Inflammatory macrophage (primary cell): ENCODE results near the gene HTRA2.
"Not testable (repeated sequence)": the region's sequence is repeated elsewhere in the genome, so short reads cannot be mapped to it uniquely, and the experiment has no call there.

ENCODE experiments used
- DNase-seq, 2 donors: peaks; one replicate each; pipeline ENCODE4 v3.0.0-alpha.2; 2020 to 2022
- total RNA-seq, 18 experiments: gene quantifications; one replicate each; lab custom pipeline; 2026; ENCODE audit warnings: mixed read lengths in 6 of 18, inconsistent platforms in 2 of 18; lab: John Stamatoyannopoulos, UW

Gene HTRA2
- 4.1 to 25.6 (median 15.7) reads per million in 18 experiments for total RNA-seq

DNA sequence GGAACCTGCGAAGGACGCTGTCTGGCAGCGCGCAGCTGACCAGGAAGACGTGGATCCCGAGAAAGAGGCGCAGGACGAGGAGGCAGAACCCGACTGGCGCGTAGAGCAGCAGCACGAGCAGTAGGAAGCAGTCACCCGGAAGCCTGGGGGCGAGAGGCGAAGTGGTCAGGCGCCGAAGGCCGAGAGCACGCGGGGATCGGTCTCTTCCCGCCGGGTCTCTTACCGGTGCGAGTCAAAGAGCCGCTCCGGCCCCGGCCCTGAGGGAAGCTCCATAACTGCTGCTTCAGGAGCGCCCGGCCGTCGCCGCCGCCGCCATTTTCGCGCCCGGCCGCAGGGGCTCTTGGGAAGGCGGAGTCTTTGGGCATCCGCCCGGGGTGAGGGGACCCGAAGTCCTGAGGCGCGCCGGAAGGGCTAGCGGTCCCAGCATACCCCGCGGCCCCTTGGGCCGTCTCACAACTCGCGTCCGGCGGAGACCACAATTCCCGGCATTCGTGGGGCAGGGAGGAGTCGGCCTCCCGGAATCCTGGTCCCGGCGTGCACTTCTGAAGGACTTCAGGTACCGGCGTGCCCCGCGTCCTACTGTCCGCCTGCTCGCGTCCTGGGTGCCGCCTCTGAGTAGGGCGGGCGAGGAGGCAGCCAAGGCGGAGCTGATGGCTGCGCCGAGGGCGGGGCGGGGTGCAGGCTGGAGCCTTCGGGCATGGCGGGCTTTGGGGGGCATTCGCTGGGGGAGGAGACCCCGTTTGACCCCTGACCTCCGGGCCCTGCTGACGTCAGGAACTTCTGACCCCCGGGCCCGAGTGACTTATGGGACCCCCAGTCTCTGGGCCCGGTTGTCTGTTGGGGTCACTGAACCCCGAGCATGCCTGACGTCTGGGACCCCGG is at the start of gene HTRA2, which contains the start of gene AUP1:
TSS of gene HTRA2 (plus strand) at position 577 of the 882 bp plus-strand sequence. CDS start at position 651, 74 bp downstream.
TSS of gene AUP1 (minus strand) at position 350 of the 882 bp plus-strand sequence. CDS start at position 273, 77 bp downstream.
- DNase-seq: peak; percentile 100

DNA sequence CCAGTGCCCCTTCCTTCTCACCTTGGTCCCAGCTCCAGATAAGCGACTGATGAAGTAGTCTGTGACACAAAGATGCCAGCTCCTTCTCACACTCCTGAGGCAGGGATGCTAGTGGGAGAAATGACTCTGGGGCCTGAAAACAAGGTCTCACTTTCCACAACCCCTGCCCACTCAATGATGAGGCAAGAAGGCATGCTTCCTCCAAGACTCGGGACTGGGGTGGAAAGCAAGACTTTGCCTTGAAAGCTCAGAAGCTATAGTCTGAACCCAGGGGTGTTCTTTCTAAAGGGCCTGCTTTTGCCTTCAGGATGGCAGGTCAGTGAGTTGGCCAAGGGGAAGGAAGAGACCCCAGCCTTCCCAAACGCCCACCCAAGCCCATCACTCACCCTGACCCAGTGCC is 48.3 kb upstream of the HTRA2 start:
- DNase-seq: peak; percentile 64 to 84

DNA sequence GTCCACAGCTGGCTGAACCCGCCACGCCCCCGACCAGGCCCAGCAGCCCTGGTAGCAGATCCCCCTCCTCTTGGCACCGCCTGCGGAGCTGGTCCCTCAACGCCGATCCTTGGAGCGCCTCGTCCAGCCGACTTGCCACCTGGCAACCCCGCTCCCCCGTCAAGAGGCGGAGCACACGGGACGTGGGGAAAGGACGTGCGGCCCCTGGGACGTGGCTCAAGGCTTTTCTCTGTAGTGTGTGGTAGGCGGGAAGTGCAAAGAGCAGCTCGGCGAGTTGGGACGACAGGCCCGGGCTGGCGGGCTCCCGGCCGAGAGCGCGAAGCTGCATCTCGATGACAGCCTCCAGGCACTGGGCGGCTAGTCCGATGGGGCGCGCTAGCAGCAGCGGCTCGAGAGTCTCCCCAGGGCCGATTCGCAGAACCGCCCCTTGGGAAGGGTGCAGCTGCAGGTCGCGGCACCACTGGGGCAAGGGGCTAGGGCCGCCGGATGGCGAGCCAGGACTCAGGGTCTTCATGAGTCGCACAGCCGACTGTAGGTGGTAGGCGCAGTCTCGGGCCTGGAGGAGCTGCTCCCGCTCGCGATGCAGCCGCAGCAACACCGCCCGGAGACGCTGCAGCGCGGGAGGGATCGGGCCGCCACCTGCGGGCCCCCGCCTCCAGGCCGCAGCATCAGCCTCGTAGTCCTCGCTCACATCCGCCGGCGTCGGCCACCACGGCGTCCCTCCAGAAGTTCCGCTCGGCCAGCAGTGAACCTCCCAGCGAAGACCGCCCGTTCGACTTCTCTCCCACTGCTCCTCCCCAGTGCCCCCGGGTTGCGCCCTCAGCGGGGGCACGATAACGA is 47.6 kb upstream of the HTRA2 start:
- DNase-seq: peak in 1 of 2 donors; percentile 68

DNA sequence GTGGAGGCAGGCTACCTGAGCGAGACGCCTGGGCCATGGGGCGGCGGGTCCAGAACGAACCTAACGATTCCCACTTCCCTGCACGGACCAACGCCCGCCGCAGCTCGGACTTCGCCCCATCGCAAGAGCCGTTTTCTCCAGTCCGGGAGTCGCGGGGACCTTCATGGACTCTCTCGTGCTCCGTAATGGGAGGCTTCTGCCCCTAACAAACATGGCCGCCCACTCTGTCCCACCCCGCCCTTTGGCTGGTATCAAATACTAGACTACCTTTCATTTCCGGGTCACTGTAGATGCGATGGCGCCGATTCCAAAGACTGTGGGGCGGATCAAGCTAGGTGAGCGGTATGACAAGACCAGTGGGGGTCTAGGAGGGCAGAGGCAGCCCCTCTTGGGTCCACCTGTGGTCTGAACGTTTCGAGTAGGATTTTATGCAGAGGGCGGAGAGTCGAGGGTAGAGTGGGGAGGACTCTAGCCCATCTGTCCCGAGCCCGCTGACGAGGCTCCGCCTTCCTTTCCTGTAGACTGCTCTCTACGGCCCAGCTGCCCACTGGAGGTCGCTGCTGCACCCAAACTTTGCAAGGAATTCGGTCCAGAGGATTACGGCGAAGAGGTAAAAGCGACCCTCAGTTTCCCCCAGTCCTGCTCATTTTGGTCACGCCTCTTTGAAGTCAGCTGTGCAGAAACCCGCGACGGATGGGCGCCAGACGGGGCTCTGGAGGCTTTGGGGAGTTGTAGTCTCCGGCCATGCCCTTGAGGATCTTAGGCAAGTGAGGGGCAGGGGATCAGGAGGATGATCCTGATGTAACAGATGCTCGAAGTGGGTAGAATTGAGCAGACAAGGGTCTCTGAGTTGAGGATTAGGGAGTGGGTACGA is 46.7 kb upstream of the HTRA2 start, which contains the start of the genes CCDC142 and TTC31:
TSS of gene CCDC142 (minus strand) at position 198 of the 874 bp plus-strand sequence. CDS start at position 37, 161 bp downstream.
TSS of gene TTC31 (plus strand) at position 281 of the 874 bp plus-strand sequence. CDS start at position 296, 15 bp downstream.
- peak; percentile 95 to 97 for DNase-seq

- DNase-seq: not testable (repeated sequence)
Observed at GRCh38 chr2:74483675-74484164, 46.0 kb upstream of the HTRA2 start.

DNA sequence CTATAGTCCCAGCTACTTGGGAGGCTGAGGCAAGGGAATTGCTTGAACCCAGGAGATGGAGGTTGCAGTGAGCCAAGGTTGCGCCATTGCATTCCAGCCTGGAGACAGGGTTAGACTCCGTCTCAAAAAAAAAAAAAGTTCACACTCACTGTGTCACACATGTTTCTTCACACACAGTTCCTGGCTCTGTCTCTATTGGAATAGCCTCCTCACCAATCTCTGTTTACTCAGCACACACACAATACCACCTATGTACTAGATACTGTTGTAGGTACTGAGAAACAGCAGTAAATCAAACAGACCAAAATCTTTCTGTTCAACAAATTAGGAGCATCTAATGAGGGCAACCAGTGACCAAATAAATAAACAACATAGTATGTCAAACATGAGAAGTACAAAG is 43.6 kb upstream of the HTRA2 start:
- no peak for DNase-seq

DNA sequence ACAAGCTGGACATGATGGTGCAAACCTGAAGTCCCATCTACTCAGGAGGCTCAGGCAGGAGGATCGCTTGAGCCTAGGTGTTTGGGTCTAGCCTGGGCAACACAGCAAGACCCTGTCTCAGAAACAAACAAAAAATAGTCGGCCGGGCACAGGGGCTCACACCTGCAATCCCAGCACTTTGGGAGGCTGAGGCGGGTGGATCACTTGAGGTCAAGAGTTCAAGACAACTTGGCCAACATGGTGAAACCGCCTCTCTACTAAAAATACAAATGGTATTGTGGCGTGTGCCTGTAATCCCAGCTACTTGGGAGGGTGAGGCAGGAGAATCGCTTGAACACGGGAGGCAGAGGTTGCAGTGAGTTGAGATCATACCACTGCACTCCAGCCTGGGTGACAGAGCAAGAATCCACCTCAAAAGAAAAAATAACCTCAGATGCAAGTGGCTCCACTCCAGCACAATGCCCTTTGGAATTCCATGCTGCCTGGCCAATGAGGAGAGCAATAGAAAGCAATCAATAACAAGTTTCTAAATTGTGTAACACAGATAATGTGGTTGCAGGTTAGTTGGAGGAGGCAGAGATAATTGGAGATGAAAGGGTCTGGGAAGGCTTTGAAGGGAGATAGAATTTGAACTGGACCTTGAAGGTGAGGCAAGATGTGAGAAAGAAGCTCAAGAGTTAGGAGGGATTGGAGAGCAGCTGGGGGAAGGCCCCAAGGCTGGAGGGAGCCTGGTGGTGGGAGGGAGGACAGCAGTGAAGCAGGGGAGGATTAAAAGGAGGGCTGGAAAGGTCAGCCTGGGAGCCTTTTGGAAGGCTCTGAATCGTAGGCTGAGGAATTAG is 40.9 kb upstream of the HTRA2 start:
- DNase-seq: no peak

- DNase-seq: no peak
Observed at GRCh38 chr2:74489906-74490305, 39.8 kb upstream of the HTRA2 start.

GRCh38 chr2:74491648-74492544 is 37.8 kb upstream of the HTRA2 start:
- DNase-seq: no peak

DNA sequence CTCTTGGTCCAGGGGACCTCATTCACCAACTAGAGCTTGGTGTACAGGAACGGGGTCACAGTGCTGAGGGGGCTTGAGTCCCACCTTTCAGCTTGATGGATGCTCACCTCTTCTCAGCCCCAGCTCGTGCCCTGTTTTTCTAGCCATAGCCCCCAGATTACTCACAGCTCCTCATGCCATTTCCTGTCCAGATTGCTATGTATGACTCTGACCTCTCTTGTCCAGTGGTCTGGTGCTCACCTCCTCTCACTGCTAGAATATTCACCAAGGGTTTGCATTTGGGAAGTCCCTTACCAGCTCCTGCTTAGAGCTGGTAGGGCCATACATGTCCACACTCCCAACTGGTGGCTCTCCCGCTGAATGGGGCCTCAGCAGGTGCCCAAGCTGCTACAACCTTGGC is 36.2 kb upstream of the HTRA2 start:
- no peak for DNase-seq

- DNase-seq: no peak
Observed at GRCh38 chr2:74495440-74495839, 34.3 kb upstream of the HTRA2 start.

DNA sequence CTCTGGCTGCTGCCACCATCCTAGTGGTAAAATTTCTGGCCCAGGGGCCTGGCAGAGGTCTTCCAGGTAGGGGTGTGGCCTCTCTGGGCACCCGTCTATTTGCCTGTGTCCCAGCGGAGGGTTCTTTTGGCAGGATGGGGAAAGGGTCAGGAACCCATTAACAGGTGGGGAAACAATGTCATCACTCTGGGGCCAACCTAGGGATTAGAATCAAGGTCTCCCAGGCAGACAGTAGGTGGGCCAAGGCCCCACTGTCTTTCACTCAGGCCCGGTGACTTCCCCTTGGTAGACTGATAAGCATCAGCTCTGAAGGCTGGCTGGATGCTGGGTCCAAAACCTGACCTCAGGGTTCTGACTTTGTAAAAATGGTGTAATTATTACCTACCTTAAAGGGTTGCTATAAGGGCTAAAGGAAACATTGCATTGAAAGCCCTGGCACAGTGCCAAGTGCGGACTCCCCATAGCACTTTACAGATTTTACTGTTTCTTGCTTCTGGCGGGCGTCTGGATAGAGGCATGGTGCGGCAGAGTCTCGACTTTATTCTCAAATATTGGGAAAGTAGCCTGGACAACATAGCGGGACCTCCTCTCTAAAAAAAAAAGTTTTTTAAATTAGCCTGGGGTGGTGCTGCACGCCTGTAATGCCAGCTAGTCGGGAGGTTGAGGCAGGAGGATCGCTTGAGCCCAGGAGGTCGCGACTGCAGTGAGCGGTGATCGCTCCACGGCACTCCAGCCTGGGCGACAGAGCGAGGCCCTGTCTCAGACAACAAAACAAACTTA is 32.5 kb upstream of the HTRA2 start:
- DNase-seq: no peak

DNA sequence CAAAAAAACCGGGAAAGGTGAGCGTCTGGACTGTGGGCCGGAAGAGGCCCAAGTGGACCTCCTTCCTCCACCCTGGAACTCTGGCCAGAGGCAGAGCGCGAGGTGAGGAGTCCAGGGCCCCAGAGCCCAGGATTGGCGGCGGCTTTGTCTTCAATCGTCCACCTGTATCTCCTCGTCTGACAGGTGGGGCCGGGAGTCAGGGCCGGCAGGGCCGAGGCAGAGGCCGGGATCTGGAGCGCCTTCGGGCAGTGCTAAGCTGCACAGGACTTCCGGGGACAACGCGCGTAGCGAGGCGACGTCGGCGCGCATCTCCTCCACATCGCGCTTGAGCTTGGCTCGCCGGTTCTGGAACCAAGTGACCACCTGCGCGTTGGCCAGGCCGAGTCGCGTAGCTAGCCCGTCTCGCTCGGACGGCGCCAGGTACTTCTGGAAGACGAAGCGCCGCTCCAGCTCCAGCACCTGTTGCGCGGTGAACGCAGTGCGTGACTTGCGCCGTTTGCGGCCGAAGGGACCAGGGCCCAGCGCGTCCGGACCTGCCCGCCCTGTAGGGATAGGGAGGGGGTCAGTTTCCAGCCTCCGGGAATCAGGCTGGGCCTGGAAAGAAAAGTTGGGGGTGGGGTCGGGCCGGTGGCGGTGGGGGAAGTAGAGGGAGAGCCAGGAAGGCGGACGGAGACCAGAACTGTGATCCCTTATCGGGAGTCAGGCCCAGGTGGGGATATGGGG is 31.8 kb upstream of the HTRA2 start:
- peak; percentile 15 to 31 for DNase-seq

- DNase-seq: peak; percentile 15 to 57
Observed at GRCh38 chr2:74498500-74499266, 31.1 kb upstream of the HTRA2 start.

DNA sequence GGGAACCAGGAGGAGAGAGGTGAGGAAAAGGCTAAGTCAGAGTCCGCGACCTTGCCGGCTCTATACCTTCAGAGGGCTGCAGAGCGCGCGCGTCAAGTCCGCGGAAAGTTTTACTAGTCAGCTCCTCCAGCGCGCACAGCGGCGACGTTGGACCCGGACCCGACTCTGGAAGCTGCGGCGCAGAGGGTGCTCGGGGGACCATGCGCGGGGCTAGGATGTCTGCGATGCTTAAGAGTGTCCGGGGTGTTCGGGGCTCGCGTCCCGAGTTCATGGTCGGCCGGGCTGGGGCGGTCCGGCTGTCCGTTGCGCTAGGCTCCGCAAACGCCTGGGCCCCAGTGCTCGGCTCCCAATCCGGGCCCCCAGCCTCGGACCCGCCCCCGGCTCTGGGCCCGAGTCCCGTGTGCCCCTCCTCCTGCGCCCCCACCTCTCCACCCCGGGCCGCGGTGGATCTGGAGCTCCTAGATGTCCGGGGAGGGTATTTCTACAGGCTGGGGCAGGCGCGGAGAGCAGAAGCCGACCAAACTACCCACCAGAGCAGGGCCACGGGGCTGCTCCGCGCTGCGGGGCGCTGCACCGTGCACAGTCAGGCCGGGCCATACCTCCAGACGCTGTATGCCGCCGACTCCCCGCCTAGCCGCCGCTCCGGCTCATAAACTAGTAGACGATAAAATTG is 30.3 kb upstream of the HTRA2 start, which contains the start of gene LBX2:
TSS of gene LBX2 (minus strand) at position 337 of the 673 bp plus-strand sequence. CDS start at position 271, 66 bp downstream.
- DNase-seq: no peak

- DNase-seq: no peak
Observed at GRCh38 chr2:74499940-74500577, 29.7 kb upstream of the HTRA2 start.
